B cell (primary cell): ENCODE measurements around the gene XPC. TPM values are rescaled to one million over a fixed set of nuclear protein-coding genes. Genes with fewer than 3 reads are reported as not detected.

Source experiments
- ATAC-seq: fragments of 200-7000 bp; cut with Tn5 transposase; one replicate; pipeline ENCODE4 v1.10.0; 2021; ENCODE audit warnings: low read depth, mild to moderate bottlenecking, moderate number of reproducible peaks, moderate library complexity
- CTCF ChIA-PET: fragments of 350-600 bp; sonication (Branson Sonifier 250); formaldehyde crosslinking; loops from one replicate; lab custom pipeline; 2021; ENCODE audit warnings: antibody characterized with exemption, inconsistent platforms; lab: Charles Lee
- POLR2A ChIA-PET: fragments of 350-600 bp; sonication (Branson Sonifier 250); formaldehyde crosslinking; loops from one replicate; lab custom pipeline; 2021; ENCODE audit warnings: antibody characterized with exemption; lab: Charles Lee
- DNase-seq: peaks from one replicate; pipeline ENCODE4 v3.0.0; 2013
- H2AFZ ChIP-seq: 2 replicates; pipeline ENCODE4 v1.6.1; 2012; ENCODE audit warnings: mild to moderate bottlenecking, low read depth, low read length; ENCODE audit not compliant: insufficient read depth, poor library complexity, severe bottlenecking
- H3K27ac ChIP-seq, 2 donors: 1 replicate in 1 of 2; 2 replicates in 1 of 2; pipeline ENCODE4 v1.5.1; 2012 to 2013; ENCODE audit warnings: low read length in 2 of 2, mild to moderate bottlenecking in 2 of 2, moderate library complexity in 1 of 2
- H3K27me3 ChIP-seq, 4 experiments: fragments of 200-600 bp in 1 of 4; sonication (generic) in 1 of 4; replicated peaks in 1 of 4; 1 replicate in 2 of 4; 2 replicates in 2 of 4; pipeline versions ENCODE4 v1.6.1 to v1.7.0; 2013 to 2016; ENCODE audit warnings: low read length in 3 of 4, mild to moderate bottlenecking in 2 of 4, mixed read lengths in 1 of 4, moderate library complexity in 1 of 4; ENCODE audit not compliant: insufficient read depth in 4 of 4, control insufficient read depth in 3 of 4; ENCODE audit errors: control extremely low read depth in 1 of 4
- H3K36me3 ChIP-seq, 2 experiments: replicated peaks in 1 of 2; 1 replicate in 1 of 2; 2 replicates in 1 of 2; pipeline versions ENCODE4 v1.6.1 to v1.7.1; 2013; ENCODE audit warnings: low read length in 1 of 2; ENCODE audit not compliant: insufficient read depth in 2 of 2, control insufficient read depth in 1 of 2; ENCODE audit errors: control extremely low read depth in 1 of 2, extremely low read depth in 1 of 2
- H3K4me1 ChIP-seq, 2 donors: fragments of 200-600 bp in 1 of 2; sonication (generic) in 1 of 2; 1 replicate in 1 of 2; 2 replicates in 1 of 2; pipeline versions ENCODE4 v1.5.1 to v1.6.1; 2013 to 2017; ENCODE audit warnings: low read length in 2 of 2; ENCODE audit not compliant: control insufficient read depth in 2 of 2, insufficient read depth in 2 of 2
- H3K4me2 ChIP-seq: replicated peaks from 2 replicates; pipeline ENCODE3; 2012; ENCODE audit warnings: mild to moderate bottlenecking, low read depth, low read length; ENCODE audit not compliant: poor library complexity, severe bottlenecking
- H3K4me3 ChIP-seq, 5 experiments: fragments of 200-600 bp in 1 of 5; sonication (generic) in 1 of 5; 1 replicate in 3 of 5; 2 replicates in 2 of 5; pipeline versions ENCODE4 v1.5.1 to v1.7.0; 2011 to 2016; ENCODE audit warnings: low read length in 4 of 5, mild to moderate bottlenecking in 4 of 5, low read depth in 2 of 5, control low read depth in 1 of 5, moderate library complexity in 1 of 5; ENCODE audit not compliant: insufficient read depth in 1 of 5; ENCODE audit errors: control extremely low read depth in 1 of 5, extremely low read depth in 1 of 5
- H3K79me2 ChIP-seq: fragments of 200-600 bp; sonication (generic); one replicate; pipeline ENCODE4 v1.6.0; 2016; ENCODE audit warnings: low read length; ENCODE audit not compliant: control insufficient read depth, insufficient read depth
- H3K9ac ChIP-seq: fragments of 200-600 bp; sonication (generic); 2 replicates; pipeline ENCODE4 v1.6.1; 2017; ENCODE audit warnings: mild to moderate bottlenecking, low read length, moderate library complexity
- H3K9me3 ChIP-seq, 3 donors: one replicate each; pipeline versions ENCODE4 v1.6.1 to v1.7.1; 2013; ENCODE audit warnings: low read length in 2 of 3; ENCODE audit not compliant: control insufficient read depth in 2 of 3, insufficient read depth in 1 of 3; ENCODE audit errors: control extremely low read depth in 1 of 3
- H4K20me1 ChIP-seq: 2 replicates; pipeline ENCODE4 v1.6.0; 2012; ENCODE audit warnings: mild to moderate bottlenecking, low read length; ENCODE audit not compliant: insufficient read depth, control insufficient read depth, poor library complexity, severe bottlenecking
- H3K27ac Mint-ChIP-seq: one replicate; pipeline ENCODE4 v1.8.0; 2021; ENCODE audit warnings: mixed read lengths
- H3K27me3 Mint-ChIP-seq: one replicate; pipeline ENCODE4 v1.8.0; 2021; ENCODE audit warnings: mixed read lengths
- H3K4me1 Mint-ChIP-seq: one replicate; pipeline ENCODE4 v1.8.0; 2021; ENCODE audit warnings: mixed read lengths
- H3K4me3 Mint-ChIP-seq: one replicate; pipeline ENCODE4 v1.8.0; 2021; ENCODE audit warnings: mixed read lengths
- H3K9me3 Mint-ChIP-seq: one replicate; pipeline ENCODE4 v1.8.0; 2022; ENCODE audit warnings: mixed read lengths; ENCODE audit not compliant: insufficient read depth
- EZH2 ChIP-seq: IDR thresholded peaks from 2 replicates; pipeline ENCODE4 v1.6.1; 2012; ENCODE audit warnings: borderline replicate concordance, low read depth, mild to moderate bottlenecking, moderate library complexity, low read length; ENCODE audit not compliant: insufficient read depth, poor library complexity, severe bottlenecking
- WGBS: methylation state at CpG from one replicate; pipeline ENCODE4 v1.1.5; 2013; ENCODE audit warnings: missing lambda C conversion rate; ENCODE audit not compliant: insufficient coverage; 5-methylcytosine and 5-hydroxymethylcytosine counted together
- intact Hi-C: fragments of 100-400 bp; cut with micrococcal nuclease; formaldehyde crosslinking; loops from one replicate; pipeline ENCODE4 v1.10.0; 2022
- polyA plus RNA-seq: library from polyadenylated mRNA; depleted of rRNA; stranded (reverse); fragments of >200 nt; gene quantifications from 2 replicates; pipeline ENCODE4 v1.2.3, GENCODE V29; 2012
- total RNA-seq, 2 donors: library from RNA; stranded (reverse); fragments of 120-200 nt in 1 of 2; gene quantifications; 1 replicate in 1 of 2; 2 replicates in 1 of 2; pipeline versions ENCODE4 v1.2.3 to v1.2.4, GENCODE V29; 2013 to 2022
- TF ChIP-seq, protein P1 (sequence below): fragments of 200-600 bp; IDR thresholded peaks from one replicate; pipeline ENCODE4 v1.8.0; 2022; ENCODE audit warnings: antibody characterized with exemption, mild to moderate bottlenecking

The XPC gene
- total and polyA plus RNA-seq, 2 donors (not counting 1 experiment from before 2014, with no cell fraction given) = 22.5 to 67.6 TPM

DNA sequence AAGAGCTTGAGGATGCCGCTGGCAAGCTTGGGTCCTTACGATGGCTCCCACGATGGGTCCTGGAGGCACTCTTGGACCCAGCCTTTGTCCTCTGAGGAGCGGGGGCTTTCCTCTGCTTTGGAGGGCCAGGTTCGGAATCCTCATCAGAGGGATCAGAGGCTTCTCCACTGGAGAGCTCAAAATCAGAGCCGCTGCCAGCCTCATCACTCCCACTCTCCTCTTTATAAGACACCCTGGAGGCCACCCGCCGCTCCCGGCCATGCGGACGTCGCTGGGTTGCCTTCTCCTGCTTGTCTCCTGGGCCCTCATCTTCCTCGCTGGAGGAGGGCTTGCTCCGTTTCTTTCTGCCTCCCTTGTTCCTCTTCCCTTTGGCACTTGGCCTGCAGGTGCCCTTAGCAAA lies 20.0 kb downstream of the XPC start:
- Histone ChIP-seq H4K20me1 (no peaks in the 10 kb centered on the region), H3K4me3 (no peak overlapping the region), H2AFZ (no peak overlapping the region), H3K27me3 (no peaks in the 10 kb centered on the region), H3K36me3 (peaks cover 35 to 89% of the 10 kb centered on the region in 2 experiments), H3K9ac (no peak overlapping the region), H3K9me3 (peaks cover 0 to 13% (median 12%) of the 10 kb centered on the region in 3 donors), H3K27ac (no peak overlapping the region), H3K4me2 (no peak overlapping the region), H3K79me2 (peaks cover 6% of the 10 kb centered on the region), H3K4me1 (no peaks in the 10 kb centered on the region)
- CTCF ChIA-PET = no interaction called here
- TF ChIP-seq EZH2 = no peak
- TF ChIP-seq, protein P1, sequence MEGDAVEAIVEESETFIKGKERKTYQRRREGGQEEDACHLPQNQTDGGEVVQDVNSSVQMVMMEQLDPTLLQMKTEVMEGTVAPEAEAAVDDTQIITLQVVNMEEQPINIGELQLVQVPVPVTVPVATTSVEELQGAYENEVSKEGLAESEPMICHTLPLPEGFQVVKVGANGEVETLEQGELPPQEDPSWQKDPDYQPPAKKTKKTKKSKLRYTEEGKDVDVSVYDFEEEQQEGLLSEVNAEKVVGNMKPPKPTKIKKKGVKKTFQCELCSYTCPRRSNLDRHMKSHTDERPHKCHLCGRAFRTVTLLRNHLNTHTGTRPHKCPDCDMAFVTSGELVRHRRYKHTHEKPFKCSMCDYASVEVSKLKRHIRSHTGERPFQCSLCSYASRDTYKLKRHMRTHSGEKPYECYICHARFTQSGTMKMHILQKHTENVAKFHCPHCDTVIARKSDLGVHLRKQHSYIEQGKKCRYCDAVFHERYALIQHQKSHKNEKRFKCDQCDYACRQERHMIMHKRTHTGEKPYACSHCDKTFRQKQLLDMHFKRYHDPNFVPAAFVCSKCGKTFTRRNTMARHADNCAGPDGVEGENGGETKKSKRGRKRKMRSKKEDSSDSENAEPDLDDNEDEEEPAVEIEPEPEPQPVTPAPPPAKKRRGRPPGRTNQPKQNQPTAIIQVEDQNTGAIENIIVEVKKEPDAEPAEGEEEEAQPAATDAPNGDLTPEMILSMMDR = no peak
- Mint-ChIP-seq H3K27me3 (no peaks in the 10 kb centered on the region), H3K4me3 (no peak overlapping the region), H3K27ac (no peak overlapping the region), H3K4me1 (no peaks in the 10 kb centered on the region), H3K9me3 (peaks cover 10% of the 10 kb centered on the region)
- DNase-seq = no peak
- POLR2A ChIA-PET = no interaction called here
- no peak for ATAC-seq
- intact Hi-C loops = no loop called here
- WGBS = 98% methylated on average over 14 of the region's 14 CpGs

- Histone ChIP-seq H3K36me3 (peaks cover 35 to 89% of the 10 kb centered on the region in 2 experiments), H3K4me1 (no peaks in the 10 kb centered on the region), H3K9me3 (peaks cover 0 to 13% (median 12%) of the 10 kb centered on the region in 3 donors), H3K4me2 (no peak overlapping the region), H4K20me1 (no peaks in the 10 kb centered on the region), H3K4me3 (no peak overlapping the region), H2AFZ (no peak overlapping the region), H3K9ac (no peak overlapping the region), H3K27ac (no peak overlapping the region), H3K79me2 (peaks cover 6% of the 10 kb centered on the region), H3K27me3 (no peaks in the 10 kb centered on the region)
- no peaks in the 10 kb centered on the region for H3K27me3 Mint-ChIP-seq
- H3K9me3 Mint-ChIP-seq = peaks cover 10% of the 10 kb centered on the region
- CTCF ChIA-PET = no interaction called here
- H3K4me3 Mint-ChIP-seq = no peak overlapping the region
- WGBS = 97% methylated on average over 9 of the region's 9 CpGs
- POLR2A ChIA-PET = no interaction called here
- no peaks in the 10 kb centered on the region for H3K4me1 Mint-ChIP-seq
- intact Hi-C loops = no loop called here
- ATAC-seq = no peak
- DNase-seq = no peak
- no peak overlapping the region for H3K27ac Mint-ChIP-seq
- TF ChIP-seq EZH2 = no peak
- TF ChIP-seq, protein P1 = no peak
Measured at GRCh38 chr3:14157951-14158350, 20.4 kb downstream of the XPC start.
